A172 (cell line): ENCODE data around the gene SKA1. TPM values are rescaled to one million over a fixed set of nuclear protein-coding genes. Genes with fewer than 3 reads are reported as not detected.
A peak's percentile ranks its signal among the peaks of the same experiment; 100 is the strongest.
"Not testable (repeated sequence)": the region's sequence is repeated elsewhere in the genome, so short reads cannot be mapped to it uniquely, and the experiment has no call there.

Source experiments
- DNase-seq: peaks from one replicate; pipeline ENCODE4 v3.0.0-alpha.2; 2015; ENCODE audit warnings: low spot score
- total RNA-seq: library from RNA; depleted of rRNA; stranded (reverse); fragments of >200 nt; shearing (Covaris generic); gene quantifications from 2 replicates; pipeline ENCODE4 v1.2.3, GENCODE V29; 2014

The SKA1 gene
- total RNA-seq, 1 experiment from 2014 or later = 35.1 TPM

GRCh38 chr18:50395093-50395492 lies 20.2 kb downstream of the SKA1 start:
- DNase-seq = no peak

- DNase-seq = no peak
These were observed 21.3 kb downstream of the SKA1 start for GRCh38 chr18:50396005-50396660.

- DNase-seq = no peak
These were observed 22.2 kb downstream of the SKA1 start for GRCh38 chr18:50397023-50397422.

GRCh38 chr18:50398099-50398498 lies 23.3 kb downstream of the SKA1 start:
- DNase-seq = no peak

- no peak for DNase-seq
These were observed 24.1 kb downstream of the SKA1 start for GRCh38 chr18:50398947-50399346.

GRCh38 chr18:50399582-50399981 lies 24.7 kb downstream of the SKA1 start:
- no peak for DNase-seq

- not testable (repeated sequence) for DNase-seq
These were observed 25.6 kb downstream of the SKA1 start for GRCh38 chr18:50400438-50400837.

- DNase-seq = no peak
These were observed 26.4 kb downstream of the SKA1 start for GRCh38 chr18:50401295-50401694.

GRCh38 chr18:50401888-50402287 lies 27.0 kb downstream of the SKA1 start:
- DNase-seq = no peak

GRCh38 chr18:50404752-50405581 lies 30.1 kb downstream of the SKA1 start:
- DNase-seq = not testable (repeated sequence)

- no peak for DNase-seq
These were observed 30.9 kb downstream of the SKA1 start for GRCh38 chr18:50405582-50406271.

GRCh38 chr18:50409236-50409635 lies 34.4 kb downstream of the SKA1 start:
- no peak for DNase-seq

GRCh38 chr18:50410008-50410407 lies 35.2 kb downstream of the SKA1 start:
- DNase-seq = no peak

GRCh38 chr18:50410894-50411293 lies 36.0 kb downstream of the SKA1 start:
- no peak for DNase-seq

GRCh38 chr18:50416832-50417231 lies 42.0 kb downstream of the SKA1 start:
- DNase-seq = not testable (repeated sequence)

- DNase-seq = not testable (repeated sequence)
These were observed 42.9 kb downstream of the SKA1 start for GRCh38 chr18:50417705-50418104.

- DNase-seq = no peak
These were observed 43.8 kb downstream of the SKA1 start for GRCh38 chr18:50418650-50419049.

GRCh38 chr18:50422286-50422898 lies 47.5 kb downstream of the SKA1 start:
- DNase-seq = no peak

GRCh38 chr18:50424877-50425690 lies 50.2 kb downstream of the SKA1 start:
- peak; percentile 12 for DNase-seq

GRCh38 chr18:50427896-50428295 lies 53.0 kb downstream of the SKA1 start:
- no peak for DNase-seq

GRCh38 chr18:50428531-50429206 lies 53.8 kb downstream of the SKA1 start:
- no peak for DNase-seq
